NCI-H1048 (cell line): ENCODE data around the gene BOD1L2.

ENCODE experiments used
- DNase-seq: peaks from one replicate; lab custom pipeline; 2025; lab: John Stamatoyannopoulos, UW

Gene BOD1L2

DNA sequence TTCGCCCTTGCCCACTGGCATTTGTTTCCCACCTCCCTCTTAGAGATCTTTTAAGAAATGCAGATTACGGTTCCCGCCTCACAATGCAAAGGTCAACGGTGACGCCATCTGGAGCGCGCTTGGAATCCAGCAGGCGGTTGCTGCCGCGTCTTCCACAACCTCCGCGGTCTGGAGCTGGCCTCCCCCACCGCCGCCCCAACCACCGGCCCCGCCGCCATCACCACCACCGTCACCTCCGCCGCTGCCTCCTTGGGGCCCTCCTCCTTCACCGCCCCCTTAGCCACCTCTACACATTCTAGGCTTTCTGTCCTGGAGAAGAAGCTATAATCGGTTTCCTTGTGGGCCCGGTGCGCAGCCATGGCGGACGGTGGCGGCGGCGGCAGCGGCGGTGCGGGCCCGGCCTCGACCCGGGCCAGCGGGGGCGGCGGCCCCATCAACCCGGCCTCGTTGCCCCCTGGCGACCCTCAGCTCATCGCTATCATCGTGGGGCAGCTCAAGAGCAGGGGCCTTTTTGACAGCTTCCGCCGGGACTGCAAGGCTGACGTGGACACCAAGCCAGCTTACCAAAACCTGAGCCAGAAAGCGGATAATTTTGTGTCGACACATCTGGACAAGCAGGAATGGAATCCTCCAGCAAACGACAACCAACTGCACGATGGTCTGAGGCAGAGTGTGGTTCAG lies at the start of gene BOD1L2:
Gene BOD1L2 (plus strand): TSS at position 132 of the 681 bp plus-strand sequence. CDS start 226 bp downstream, at position 358.
- DNase-seq = no peak

DNA sequence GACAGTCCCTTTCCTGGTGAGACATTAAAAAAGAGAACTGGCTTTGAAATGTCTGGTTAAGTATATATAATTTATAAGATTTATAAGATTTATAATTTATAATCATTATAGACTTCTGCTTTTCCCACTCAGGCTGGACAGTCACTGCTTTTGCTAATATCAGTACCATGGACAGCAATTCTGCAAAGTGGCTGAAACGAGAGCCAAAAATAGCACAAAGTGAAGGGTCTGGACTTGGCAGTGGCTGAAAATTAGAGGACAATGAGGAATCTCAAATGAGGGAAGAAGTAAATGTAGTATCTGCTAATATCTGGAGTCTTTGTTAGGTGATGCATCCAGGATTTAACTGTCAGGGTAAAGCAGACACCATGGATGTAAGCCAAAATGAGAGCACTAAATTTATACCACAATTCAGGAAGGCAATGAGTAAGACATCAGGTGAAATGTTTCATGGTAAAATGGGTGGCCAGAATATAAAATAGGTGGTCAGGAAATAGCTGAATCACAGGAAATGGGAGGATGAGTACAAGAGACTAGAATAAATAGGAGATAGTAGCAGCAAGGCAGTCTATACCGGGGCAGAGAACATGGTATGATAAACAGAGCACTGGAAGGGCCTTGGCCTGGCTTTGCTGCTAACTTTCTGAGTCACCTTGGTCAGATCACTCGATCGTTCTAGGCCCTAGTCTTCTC lies 39.6 kb upstream of the BOD1L2 start:
- DNase-seq = no peak

DNA sequence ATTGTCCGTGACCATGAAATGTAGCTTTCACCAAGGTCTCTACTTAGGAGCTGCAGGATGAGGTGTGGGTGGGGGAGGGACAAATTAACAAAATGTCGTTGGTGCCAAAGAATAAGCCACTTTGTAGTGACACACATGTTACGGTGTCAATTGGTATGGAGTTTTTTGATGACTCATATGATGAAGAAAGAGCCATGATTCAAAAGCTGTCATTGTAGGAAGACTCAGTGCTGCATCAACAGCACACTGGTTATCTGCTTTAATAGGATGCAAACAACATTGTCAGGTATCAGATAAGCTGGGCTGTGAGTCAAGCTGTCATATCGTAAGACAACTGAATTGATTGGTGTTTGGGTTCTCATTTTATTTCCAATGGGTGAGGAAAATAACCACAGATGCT lies 36.6 kb upstream of the BOD1L2 start:
- no peak for DNase-seq

- no peak for DNase-seq
These were observed 33.0 kb upstream of the BOD1L2 start for GRCh38 chr18:57113799-57114420.

- no peak for DNase-seq
These were observed 30.2 kb upstream of the BOD1L2 start for GRCh38 chr18:57116598-57117132.

DNA sequence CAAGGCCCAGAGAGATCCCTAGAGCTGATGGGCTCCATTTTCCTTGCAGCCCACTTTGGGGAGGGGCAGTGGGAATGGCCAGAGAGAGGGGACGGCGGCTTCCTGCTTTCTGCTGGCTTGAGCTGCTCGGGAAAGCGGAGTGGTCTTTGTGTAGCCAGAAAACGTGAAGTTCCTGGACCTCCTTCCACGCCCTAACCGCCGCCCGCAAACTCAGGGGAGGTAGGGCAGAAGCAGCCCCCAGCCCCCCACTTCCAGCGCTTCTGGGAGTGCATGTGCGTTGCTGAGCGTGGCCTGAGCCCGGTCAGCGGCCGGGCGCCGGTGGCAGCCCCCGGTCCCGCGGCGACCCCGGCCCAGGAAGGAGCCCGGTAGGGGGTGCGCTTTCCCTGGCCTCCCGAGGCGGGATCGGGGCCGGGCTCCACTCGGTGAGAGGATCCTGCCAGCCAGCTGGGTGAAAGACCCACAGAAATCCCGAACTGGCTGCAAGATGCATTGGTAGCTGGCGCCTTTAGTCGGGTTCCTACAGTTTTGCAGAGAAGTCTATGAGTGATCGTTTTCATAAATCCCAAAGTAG lies 25.3 kb upstream of the BOD1L2 start:
- DNase-seq = no peak

DNA sequence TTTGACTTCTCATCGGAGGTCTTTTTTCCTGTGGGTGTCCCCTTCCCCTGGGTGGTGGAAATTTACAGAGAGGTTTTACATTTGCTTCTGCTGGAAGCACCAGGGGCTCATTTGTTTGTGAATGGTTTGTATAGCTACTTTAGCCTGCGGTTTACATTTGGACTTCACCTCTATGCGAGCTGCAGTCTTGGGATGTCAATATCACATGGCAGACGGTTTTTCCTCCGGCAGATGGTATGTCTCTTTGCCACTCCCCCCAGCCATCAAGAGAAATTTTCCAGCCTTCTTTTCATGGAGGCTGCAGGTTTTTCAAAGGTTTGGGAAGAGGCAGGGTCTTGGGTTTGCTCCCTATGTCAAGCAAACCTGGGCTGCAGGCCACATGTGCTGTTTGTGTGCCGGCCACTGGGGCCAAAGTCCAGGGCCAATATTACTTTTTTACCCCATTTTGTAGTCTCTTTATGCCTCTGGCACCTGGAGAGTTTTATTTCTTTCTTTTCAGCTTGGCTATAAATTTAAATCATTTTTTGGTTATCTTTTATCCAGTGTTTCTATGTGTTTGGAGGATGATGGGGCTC lies 23.9 kb upstream of the BOD1L2 start:
- no peak for DNase-seq

DNA sequence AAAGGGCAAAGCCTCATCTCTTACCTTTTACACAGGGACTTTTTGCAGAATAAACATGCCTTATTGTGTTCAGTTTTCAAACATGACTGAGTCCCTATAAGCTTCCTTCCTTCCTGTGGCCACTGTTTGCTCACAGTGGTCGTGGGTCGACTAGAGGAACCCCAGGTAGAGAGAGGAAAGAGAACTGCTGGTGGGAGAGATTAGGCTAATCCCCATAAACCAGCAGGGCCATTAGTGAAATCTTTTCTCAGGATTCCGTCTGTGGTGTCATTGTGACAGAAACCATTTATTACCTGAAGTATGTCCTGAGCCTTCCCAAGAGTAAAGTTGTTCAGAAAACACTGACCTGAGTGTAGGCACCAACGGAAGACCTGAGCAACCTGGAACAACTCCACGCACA lies 21.3 kb upstream of the BOD1L2 start:
- DNase-seq = no peak

DNA sequence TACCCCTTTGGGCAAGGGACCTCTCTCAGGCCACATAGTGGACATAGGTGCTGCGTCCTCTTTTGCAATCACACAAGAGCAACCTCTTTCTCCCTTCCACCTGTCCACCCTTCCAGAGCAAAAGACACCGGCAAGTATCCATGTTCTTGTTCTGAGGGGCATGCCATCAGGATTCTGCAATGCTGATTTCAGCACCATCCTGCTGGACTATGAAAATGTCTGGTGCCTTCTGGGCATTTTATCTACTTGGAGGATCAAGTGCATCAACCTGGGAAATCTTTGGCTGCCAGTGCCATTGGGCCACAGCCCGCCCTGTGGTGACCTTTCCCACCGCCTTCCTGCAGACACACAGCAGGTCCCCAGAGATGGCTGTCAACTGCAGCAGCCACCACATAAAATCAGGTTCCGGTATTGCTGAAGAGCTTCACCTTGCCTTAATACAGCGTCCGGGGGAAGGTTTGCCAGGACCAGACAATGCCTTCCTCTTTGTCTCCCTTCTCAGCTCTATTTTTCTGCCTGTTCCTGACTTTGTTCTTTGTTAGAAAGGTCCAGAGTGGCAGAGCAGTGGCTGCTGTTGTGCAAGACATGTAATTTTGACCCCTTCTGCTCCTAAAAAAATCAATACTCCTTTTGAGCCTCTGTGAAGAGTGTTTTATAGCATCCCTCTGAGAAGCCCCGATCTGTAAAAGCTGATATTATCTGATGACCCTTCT lies 18.5 kb upstream of the BOD1L2 start:
- no peak for DNase-seq

DNA sequence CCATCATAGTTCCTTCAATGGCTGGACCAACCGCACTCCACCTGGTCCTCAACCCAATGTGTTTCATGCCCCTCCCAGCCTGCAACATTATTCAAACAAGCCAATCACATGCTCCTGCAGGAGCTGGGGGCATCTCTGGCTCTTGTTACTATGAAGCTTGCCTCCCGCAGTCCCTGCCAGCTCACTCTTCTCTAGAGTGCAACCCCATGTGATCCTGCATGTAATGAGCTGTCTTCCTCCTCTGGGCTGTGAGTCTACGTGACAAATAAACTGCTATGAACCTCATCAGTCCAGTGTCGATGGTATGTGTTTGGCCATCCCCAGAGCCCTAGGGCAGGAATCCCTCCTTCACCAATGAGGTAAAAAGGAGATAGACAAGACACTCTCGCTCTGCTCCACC lies 15.8 kb upstream of the BOD1L2 start:
- no peak for DNase-seq

DNA sequence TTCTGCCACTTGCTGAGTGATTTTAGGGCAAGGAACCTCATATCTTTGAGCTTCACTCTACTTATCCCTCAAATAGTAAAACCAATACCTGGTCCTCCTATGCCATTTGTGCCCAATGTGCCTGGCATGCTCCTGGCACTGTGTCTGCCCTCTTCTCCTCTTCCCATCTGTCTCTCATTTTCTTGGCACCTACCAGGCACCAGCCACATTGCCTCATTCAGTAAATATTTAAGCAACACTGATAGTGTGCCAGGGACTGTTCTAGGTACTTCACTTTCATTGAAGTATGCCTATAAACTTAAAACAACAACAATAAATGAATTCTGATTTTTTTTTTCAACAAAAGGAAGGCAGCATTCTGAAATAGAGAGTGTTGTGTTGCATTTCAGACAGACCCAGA lies 15.1 kb upstream of the BOD1L2 start:
- no peak for DNase-seq

GRCh38 chr18:57134618-57135135 lies 12.2 kb upstream of the BOD1L2 start:
- no peak for DNase-seq

DNA sequence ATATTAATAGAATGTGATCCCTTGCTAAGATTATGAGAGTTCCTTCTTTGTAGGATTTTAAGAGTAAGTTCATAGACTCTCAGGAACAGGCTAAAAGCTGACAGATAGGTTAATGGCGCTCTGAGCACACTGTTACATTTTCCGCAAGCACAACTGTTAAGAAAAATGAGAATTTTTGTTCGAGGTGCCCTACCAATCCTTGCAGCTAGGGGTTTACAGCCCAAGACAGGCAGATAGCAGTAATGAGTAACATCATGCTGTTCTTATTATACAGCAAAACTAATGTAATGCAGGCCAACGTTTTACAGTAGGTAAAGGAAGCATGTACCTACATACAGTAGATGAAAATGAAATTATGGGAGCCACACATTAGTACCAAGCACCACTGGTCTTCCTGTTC lies 11.2 kb upstream of the BOD1L2 start:
- DNase-seq = no peak

- DNase-seq = no peak
These were observed 9.0 kb upstream of the BOD1L2 start for GRCh38 chr18:57137847-57138246.

DNA sequence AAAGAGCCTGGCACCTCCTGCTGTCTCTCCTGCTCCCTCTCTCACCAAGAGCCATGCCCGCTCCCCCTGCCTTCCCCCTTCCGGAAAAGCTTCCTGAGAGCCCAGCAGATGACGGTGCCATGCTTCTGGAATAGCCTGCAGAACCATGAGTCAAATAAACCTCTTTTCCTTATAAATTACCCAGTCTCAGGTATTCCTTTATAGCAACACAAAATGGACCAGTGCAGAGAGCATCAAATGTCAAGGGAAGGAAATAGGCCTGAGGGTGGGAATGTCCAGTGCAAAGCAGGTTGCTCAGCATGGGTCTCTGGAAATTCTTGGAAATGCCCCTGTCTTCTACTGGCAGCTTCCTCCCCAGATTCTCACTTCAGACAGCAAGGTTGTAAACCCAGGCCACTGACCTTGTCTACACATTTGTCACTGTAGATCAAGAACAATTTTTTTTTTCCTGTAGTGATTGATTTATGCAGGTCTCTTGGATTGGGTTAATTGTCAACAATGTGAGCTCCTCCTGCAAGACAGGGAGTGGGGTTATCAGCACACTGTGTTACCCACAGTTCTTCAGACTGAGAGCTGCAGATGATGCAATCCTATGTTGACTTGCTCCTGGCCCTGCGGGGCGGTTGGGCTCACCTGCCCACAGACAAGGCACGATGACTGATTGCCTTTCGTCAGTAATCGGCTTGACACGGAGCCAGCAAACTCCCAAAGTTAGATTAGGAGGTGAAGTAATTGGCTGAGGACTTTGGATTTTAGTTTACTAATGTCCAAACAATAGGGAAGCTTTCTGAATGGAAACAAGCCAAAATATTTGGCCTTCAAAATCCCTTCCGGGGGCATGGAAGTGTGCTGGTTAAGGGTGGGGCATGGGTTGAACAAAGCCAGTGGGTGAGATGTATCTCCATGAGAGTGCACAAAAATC lies 5.4 kb upstream of the BOD1L2 start:
- DNase-seq = no peak

GRCh38 chr18:57142324-57142723 lies 4.6 kb upstream of the BOD1L2 start:
- DNase-seq = no peak

GRCh38 chr18:57143265-57143664 lies 3.6 kb upstream of the BOD1L2 start:
- DNase-seq = no peak

GRCh38 chr18:57148263-57148662 lies 1.4 kb downstream of the BOD1L2 start:
- DNase-seq = no peak

DNA sequence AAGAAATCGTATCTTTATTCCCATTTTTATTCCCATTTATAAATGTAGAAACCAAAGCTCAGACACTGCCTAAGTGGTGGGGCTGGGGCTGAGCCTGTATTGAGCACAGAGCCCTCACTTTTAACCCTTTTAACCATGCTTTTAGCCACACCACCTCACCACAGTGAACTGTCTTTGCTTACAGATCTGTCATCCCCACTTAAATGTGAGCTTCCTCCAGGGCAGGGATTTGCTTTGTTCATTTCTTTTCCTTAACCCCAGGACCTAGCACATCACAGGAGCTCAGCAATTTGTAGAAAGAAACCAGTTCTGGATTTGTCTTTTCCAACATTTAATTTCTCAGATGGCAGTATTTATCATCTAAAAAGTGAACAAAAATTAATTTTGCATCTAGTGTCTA lies 2.2 kb downstream of the BOD1L2 start:
- DNase-seq = no peak

- DNase-seq = no peak
These were observed 2.6 kb downstream of the BOD1L2 start for GRCh38 chr18:57149531-57149930.
